Activated CD8-positive, alpha-beta T cell treated with anti-CD3 and anti-CD28 coated beads for 36 hours (primary cell): ENCODE measurements around the gene PTPN1. TPM values are rescaled to one million over a fixed set of nuclear protein-coding genes. Genes with fewer than 3 reads are reported as not detected.

Experiments
- ATAC-seq: fragments of 200-7000 bp; cut with Tn5 transposase; one replicate; pipeline ENCODE4 v1.10.0; 2021; ENCODE audit warnings: mild to moderate bottlenecking, moderate library complexity
- CTCF ChIA-PET: fragments of 350-600 bp; sonication (Branson Sonifier 250); formaldehyde crosslinking; loops from one replicate; lab custom pipeline; 2021; ENCODE audit warnings: antibody characterized with exemption; lab: Charles Lee
- POLR2A ChIA-PET: fragments of 350-600 bp; sonication (Branson Sonifier 250); formaldehyde crosslinking; loops from one replicate; lab custom pipeline; 2021; ENCODE audit warnings: antibody characterized with exemption; lab: Charles Lee
- DNase-seq: peaks from one replicate; pipeline ENCODE4 v3.0.0-alpha.2; 2020
- H3K27ac Mint-ChIP-seq: one replicate; pipeline ENCODE4 v1.8.0; 2021; ENCODE audit warnings: mild to moderate bottlenecking, mixed read lengths
- H3K27me3 Mint-ChIP-seq: one replicate; pipeline ENCODE4 v1.8.0; 2021; ENCODE audit warnings: mixed read lengths
- H3K36me3 Mint-ChIP-seq: one replicate; pipeline ENCODE4 v1.8.0; 2021; ENCODE audit warnings: low read depth, mixed read lengths
- H3K4me1 Mint-ChIP-seq: one replicate; pipeline ENCODE4 v1.8.0; 2021; ENCODE audit warnings: low read depth, mixed read lengths
- H3K4me3 Mint-ChIP-seq: one replicate; pipeline ENCODE4 v1.8.0; 2021; ENCODE audit warnings: mild to moderate bottlenecking, moderate library complexity, mixed read lengths
- H3K9me3 Mint-ChIP-seq: one replicate; pipeline ENCODE4 v1.8.0; 2021; ENCODE audit warnings: mixed read lengths
- CTCF ChIP-seq: fragments of 200-600 bp; IDR thresholded peaks from one replicate; pipeline ENCODE4 v1.8.0; 2022; ENCODE audit warnings: antibody characterized with exemption, mild to moderate bottlenecking
- intact Hi-C: fragments of 100-400 bp; cut with micrococcal nuclease; formaldehyde crosslinking; loops from one replicate; pipeline ENCODE4 v1.10.0; 2022
- total RNA-seq, 2 experiments: library from RNA; stranded (reverse); gene quantifications; one replicate each; pipeline ENCODE4 v1.2.3, GENCODE V29; 2021

Gene PTPN1
- total RNA-seq, 2 experiments from 2014 or later = 65.1 to 66.6 TPM

- Mint-ChIP-seq H3K27ac (no peak overlapping the region), H3K27me3 (peaks cover 2% of the 10 kb centered on the region), H3K4me1 (no peaks in the 10 kb centered on the region), H3K9me3 (no peaks in the 10 kb centered on the region), H3K36me3 (no peaks in the 10 kb centered on the region), H3K4me3 (no peak overlapping the region)
- no peak for TF ChIP-seq CTCF
- ChIA-PET CTCF (no interaction called here), POLR2A (interaction anchor here (1.3 kb wide), 1 partner anchor 9 kb away, joined by 3 read pairs; no protein-coding TSS in a partner anchor)
- intact Hi-C loops = no loop called here
- no peak for ATAC-seq
- DNase-seq = no peak
Measured at GRCh38 chr20:50605136-50605535, 95.0 kb downstream of the PTPN1 start.

GRCh38 chr20:50607436-50607835 is 97.3 kb downstream of the PTPN1 start:
- intact Hi-C loops = no loop called here
- CTCF ChIA-PET = interaction anchor here (0.7 kb wide), 1 partner anchor 18 kb away, joined by 3 read pairs; no protein-coding TSS in a partner anchor
- H3K27ac Mint-ChIP-seq = no peak overlapping the region

GRCh38 chr20:50607850-50608749 is 97.9 kb downstream of the PTPN1 start:
- no peak for ATAC-seq
- ChIA-PET CTCF (no interaction called here), POLR2A (no interaction called here)
- no peak for TF ChIP-seq CTCF
- Mint-ChIP-seq H3K27ac (no peak overlapping the region), H3K36me3 (no peaks in the 10 kb centered on the region), H3K4me1 (no peaks in the 10 kb centered on the region), H3K4me3 (no peak overlapping the region), H3K9me3 (no peaks in the 10 kb centered on the region), H3K27me3 (peaks cover 2% of the 10 kb centered on the region)
- intact Hi-C loops = no loop called here
- DNase-seq = no peak

More at GRCh38 chr20:50607436-50607835, 97.3 kb downstream of the PTPN1 start:
- no peak for TF ChIP-seq CTCF
- H3K9me3 Mint-ChIP-seq = no peaks in the 10 kb centered on the region
- no peaks in the 10 kb centered on the region for H3K36me3 Mint-ChIP-seq
- no peaks in the 10 kb centered on the region for H3K4me1 Mint-ChIP-seq
- DNase-seq (no peak), ATAC-seq (no peak)
- POLR2A ChIA-PET = no interaction called here
- H3K4me3 Mint-ChIP-seq = no peak overlapping the region
- H3K27me3 Mint-ChIP-seq = peaks cover 2% of the 10 kb centered on the region

- no peaks in the 10 kb centered on the region for H3K9me3 Mint-ChIP-seq
- TF ChIP-seq CTCF = no peak
- CTCF ChIA-PET = no interaction called here
- no peak overlapping the region for H3K4me3 Mint-ChIP-seq
- ATAC-seq (no peak), DNase-seq (no peak)
- peaks cover 2% of the 10 kb centered on the region for H3K27me3 Mint-ChIP-seq
- H3K36me3 Mint-ChIP-seq = no peaks in the 10 kb centered on the region
- no peaks in the 10 kb centered on the region for H3K4me1 Mint-ChIP-seq
- intact Hi-C loops = no loop called here
- POLR2A ChIA-PET = no interaction called here
- no peak overlapping the region for H3K27ac Mint-ChIP-seq
Measured at GRCh38 chr20:50608750-50609104, 98.5 kb downstream of the PTPN1 start.

- ATAC-seq (no peak), DNase-seq (no peak)
- Mint-ChIP-seq H3K27me3 (no peaks in the 10 kb centered on the region), H3K27ac (no peak overlapping the region), H3K36me3 (no peaks in the 10 kb centered on the region), H3K4me1 (no peaks in the 10 kb centered on the region), H3K9me3 (no peaks in the 10 kb centered on the region), H3K4me3 (no peak overlapping the region)
- intact Hi-C loops = no loop called here
- TF ChIP-seq CTCF = no peak
- CTCF ChIA-PET = no interaction called here
- POLR2A ChIA-PET = no interaction called here
Measured at GRCh38 chr20:50609438-50609989, 99.3 kb downstream of the PTPN1 start.
